ENCODE results near the gene MRM1.

MRM1 gene

DNA sequence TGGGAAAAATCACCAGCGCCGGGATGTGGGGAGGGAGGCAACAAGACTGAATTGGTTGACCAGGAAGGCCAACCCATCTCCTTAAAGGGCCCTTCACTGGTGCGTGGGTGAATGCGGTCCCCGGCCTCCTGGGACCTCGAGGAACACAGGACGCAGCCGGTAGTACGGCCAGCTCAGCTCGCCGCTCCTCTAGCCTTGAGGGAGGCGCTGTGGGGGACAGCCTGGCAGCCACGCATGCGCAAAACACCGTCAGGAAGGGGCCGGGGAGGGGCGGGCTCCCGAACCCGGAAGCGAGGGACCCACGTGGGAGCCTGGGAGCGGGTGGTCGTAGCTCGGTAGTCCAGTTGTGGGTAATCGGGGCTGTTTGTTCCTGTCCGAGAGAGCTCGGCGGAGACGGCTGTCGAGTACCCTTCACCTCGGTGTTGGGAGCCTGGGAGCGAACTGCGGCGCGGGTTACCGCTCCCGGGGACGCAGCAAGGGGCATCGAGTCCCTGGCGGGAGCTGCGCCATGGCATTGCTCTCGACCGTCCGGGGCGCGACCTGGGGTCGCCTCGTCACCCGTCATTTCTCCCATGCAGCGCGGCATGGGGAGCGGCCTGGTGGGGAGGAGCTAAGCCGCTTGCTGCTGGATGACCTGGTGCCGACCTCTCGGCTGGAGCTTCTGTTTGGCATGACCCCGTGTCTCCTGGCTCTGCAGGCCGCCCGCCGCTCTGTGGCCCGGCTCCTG lies at the start of gene MRM1:
Gene MRM1 (plus strand): TSS at position 281 of the 727 bp plus-strand sequence. CDS start 228 bp downstream, at position 509.
- peak; percentile 93 for DNase-seq

DNA sequence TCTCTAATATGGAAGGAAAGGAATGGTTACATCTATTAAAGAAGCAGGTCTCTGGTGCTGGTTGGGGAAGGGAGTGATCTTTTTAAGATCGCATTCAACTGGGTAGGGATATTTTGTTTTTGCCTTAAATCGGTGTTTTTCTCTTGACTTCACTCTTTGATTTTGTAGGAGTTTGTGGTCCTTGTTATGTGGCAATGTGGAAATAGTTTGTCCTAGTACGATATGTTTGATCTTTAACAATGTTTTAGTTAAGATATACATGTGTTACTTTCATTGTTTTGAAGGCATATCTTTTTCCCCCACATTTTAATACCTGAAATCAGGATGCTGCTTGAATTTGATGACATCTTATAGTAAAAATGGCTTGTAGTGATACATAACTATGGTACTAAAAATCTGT lies 47.9 kb upstream of the MRM1 start:
- DNase-seq: no peak

GRCh38 chr17:36566081-36566480 lies 35.3 kb upstream of the MRM1 start:
- no peak for DNase-seq

DNA sequence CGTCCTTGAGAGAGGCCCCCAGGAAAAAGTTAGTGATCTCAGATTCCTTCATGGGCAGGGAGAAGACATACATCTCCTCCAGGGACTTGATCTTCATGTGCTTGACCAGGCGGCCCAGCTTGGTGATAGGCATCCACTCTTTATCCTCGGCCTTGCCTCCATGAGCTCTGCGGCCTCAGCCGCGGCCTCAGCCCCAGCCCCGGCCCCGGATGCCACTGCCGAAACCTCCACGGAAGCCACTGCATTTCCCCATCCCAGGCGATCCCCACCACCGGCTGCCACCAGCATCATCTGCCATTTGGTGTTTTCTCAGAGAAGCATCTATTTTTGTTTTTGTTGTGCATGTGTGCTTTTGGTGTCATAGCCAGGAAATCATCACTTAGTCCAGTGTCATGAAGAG lies 26.4 kb upstream of the MRM1 start:
- no peak for DNase-seq

DNA sequence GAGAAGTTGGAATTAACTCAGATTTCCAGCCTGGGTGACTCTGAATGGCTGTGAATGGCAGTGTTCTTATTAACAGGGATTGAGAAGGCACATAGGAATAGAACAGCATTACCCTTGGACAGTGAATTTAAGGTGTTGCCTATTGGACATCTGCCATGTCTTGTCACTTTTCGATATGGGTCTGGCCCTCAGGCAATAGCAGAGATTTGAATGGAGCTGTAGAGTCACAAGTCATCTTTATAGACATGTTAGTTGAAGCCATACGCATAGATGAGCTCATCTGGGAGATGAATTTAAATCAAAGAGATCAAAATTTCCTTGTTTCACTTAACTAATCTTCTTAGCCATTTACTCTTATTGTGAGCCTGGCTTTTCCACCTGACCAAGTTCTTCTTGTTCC lies 24.6 kb upstream of the MRM1 start:
- DNase-seq: no peak

DNA sequence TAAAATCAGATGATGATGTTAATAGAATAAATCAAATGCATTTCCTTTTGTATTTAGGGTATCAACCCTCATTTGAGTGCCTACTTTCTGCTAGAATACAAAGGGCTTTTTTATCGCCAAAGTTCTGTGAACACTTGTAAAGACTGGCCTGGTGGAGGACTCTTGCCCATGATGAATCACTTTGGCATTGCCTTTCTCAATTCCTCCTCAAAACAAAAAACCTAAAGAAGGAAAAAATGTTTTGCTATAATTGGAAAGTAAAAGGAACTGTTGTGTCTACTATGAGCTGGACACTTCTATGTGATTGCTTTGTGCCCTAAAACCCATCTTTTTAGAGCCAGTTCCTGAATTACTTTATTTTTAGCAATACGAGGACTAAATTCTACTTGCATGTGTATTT lies 22.7 kb upstream of the MRM1 start:
- no peak for DNase-seq

DNA sequence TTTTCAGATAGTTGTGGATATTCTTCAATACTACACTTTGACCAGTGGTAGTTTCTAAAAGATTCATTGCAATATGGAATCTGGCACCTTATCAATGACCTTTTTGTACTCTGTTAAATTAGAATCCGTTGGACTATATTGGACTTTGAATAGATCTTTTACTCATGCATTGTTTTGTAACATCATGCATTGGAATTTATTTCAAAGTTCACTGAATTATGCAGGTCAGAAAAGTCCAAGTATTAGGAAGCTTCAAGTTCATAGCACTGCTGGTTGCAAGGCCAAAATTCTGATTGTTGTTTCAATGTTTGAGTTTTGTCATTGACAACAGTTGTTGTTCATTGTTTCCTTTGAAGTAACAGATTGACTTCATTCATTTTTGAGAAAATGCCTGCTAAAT lies 17.6 kb upstream of the MRM1 start:
- DNase-seq: no peak

- no peak for DNase-seq
Observed at GRCh38 chr17:36586138-36586537, 15.2 kb upstream of the MRM1 start.

DNA sequence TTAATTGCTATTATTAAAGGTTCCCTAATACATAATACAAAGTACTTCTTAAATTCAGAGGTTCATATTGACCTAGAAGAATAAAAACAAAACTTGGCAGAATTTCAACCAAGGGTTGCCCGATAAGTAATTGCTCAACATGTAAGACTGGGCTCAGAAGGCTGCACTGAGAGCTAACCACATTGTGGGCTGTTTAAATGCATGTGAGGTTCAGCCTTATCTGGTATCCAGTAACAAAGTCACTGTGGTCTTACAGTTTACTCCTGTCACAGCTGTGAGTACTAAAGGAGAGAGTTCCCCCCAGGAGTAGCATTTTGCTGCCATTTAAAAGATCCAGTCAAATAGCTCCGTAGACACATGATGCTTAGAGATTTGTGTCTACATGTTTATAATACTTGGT lies 11.3 kb upstream of the MRM1 start:
- no peak for DNase-seq

DNA sequence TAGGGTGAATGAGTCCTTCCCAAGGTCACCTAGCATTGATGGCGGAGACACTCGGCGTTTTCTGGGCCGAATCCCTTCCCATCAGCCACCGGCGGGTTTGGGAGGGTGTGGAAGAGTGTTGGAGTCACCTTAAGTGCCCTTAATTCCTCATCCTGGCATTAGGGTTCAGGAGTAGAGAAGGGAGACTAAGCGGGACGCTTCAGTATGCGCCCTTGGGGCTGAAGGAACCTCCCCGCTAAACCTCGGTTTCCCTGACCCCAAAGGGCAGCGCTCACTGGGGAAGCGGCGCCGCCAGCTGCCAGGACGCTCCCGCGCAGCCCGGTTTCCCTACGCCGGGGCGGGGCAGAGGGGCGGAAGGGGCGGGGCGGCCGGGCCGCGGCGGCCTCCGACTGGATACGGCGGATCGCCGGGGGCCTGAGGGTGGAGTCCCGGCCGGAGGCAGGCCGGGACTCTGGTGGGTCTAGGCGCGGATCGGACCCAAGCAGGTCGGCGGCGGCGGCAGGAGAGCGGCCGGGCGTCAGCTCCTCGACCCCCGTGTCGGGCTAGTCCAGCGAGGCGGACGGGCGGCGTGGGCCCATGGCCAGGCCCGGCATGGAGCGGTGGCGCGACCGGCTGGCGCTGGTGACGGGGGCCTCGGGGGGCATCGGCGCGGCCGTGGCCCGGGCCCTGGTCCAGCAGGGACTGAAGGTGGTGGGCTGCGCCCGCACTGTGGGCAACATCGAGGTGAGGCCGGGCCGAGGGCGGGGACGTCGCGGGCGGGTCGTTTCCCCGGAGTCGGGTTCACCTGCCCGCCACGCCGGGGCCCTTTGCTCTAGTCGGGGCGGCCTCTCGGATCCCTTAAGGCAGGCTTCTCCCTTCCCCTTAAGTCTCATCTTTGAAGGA lies 9.7 kb upstream of the MRM1 start, which contains the start of gene DHRS11:
Gene DHRS11 (plus strand): TSS at position 446 of the 882 bp plus-strand sequence. CDS start 131 bp downstream, at position 577.
- DNase-seq: peak; percentile 88

- no peak for DNase-seq
Observed at GRCh38 chr17:36592316-36592715, 9.1 kb upstream of the MRM1 start.

- DNase-seq: no peak
Observed at GRCh38 chr17:36592716-36593321, 8.6 kb upstream of the MRM1 start.

DNA sequence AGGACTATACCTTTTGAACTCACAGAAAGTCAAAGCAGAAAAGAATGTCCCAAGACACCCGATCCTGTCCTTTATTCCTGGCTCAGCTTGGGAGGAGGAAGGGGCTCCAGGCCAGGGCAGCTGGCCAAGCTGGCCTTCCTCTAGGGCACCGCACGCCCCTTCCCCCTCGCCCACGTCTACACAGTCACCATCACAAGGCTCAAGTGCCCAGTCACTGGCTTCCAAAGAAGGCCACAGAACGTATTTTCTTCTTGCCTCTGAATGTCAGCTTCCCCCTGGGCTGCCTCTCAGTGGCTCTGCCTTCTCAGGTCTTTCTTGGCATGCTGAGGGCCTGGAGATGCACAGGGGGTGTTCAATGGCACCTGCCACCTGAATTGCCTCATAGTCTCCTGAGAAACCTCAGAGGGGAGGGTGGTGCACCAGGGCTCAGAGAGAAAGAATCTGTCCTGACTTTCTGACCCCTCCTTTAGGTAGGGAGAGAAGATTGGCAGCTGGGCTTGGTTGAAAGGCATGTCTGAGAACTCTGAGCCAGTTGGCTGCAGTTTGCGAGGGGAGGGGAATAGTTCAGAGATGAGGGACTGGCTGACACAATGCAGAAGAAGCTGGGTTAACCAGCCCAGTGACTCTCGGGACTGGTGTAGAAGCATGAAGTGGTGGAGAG lies 7.6 kb upstream of the MRM1 start:
- DNase-seq: no peak

- DNase-seq: no peak
Observed at GRCh38 chr17:36594626-36595401, 6.6 kb upstream of the MRM1 start.

- DNase-seq: no peak
Observed at GRCh38 chr17:36597226-36597625, 4.2 kb upstream of the MRM1 start.

GRCh38 chr17:36597866-36598777 lies 3.3 kb upstream of the MRM1 start:
- DNase-seq: no peak

- no peak for DNase-seq
Observed at GRCh38 chr17:36598951-36599401, 2.4 kb upstream of the MRM1 start.

DNA sequence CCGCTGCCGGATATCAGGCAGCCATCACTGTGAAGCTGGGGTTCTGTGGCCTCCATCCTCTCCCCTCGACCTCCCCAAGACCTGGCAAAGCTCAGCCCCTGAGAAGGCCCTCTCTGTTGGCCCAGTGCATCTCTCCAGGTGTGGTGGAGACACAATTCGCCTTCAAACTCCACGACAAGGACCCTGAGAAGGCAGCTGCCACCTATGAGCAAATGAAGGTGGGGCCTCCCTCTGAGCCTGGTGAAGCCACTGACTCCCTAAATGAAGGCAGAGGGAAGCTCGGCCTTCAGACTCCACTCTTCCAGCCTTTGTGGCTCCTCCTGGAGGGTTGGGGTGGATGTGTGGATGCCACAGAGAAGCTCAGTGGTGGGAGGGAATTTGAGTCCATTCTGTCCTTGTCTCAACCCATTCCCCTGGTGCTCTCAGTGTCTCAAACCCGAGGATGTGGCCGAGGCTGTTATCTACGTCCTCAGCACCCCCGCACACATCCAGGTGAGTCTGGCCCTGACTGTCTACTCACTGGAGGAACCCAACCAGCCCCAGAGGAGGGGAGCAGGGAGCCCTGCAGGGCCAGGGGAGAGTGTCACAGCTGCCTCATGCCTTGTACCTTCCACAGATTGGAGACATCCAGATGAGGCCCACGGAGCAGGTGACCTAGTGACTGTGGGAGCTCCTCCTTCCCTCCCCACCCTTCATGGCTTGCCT lies 1.7 kb upstream of the MRM1 start:
- DNase-seq: no peak

GRCh38 chr17:36600465-36600864 lies 918 bp upstream of the MRM1 start:
- DNase-seq: no peak

- DNase-seq: no peak
Observed at GRCh38 chr17:36600936-36601302, 464 bp upstream of the MRM1 start.
